Fibroblast of lung (primary cell): ENCODE data around the gene JADE2.

Source experiments
- EZH2 ChIP-seq: IDR thresholded peaks from 2 replicates; pipeline ENCODE4 v1.5.1; 2012; ENCODE audit warnings: low read length, control low read depth, mild to moderate bottlenecking; ENCODE audit errors: missing control alignments
- TF ChIP-seq, protein P1 (sequence below), 2 donors: IDR thresholded peaks in 1 of 2; conservative IDR thresholded peaks in 1 of 2; 1 replicate in 1 of 2; 2 replicates in 1 of 2; pipeline ENCODE4 v1.5.1; 2011 to 2012; ENCODE audit warnings: low read length in 2 of 2, control low read depth in 1 of 2, inconsistent platforms in 1 of 2, low read depth in 1 of 2, mild to moderate bottlenecking in 1 of 2

DNA sequence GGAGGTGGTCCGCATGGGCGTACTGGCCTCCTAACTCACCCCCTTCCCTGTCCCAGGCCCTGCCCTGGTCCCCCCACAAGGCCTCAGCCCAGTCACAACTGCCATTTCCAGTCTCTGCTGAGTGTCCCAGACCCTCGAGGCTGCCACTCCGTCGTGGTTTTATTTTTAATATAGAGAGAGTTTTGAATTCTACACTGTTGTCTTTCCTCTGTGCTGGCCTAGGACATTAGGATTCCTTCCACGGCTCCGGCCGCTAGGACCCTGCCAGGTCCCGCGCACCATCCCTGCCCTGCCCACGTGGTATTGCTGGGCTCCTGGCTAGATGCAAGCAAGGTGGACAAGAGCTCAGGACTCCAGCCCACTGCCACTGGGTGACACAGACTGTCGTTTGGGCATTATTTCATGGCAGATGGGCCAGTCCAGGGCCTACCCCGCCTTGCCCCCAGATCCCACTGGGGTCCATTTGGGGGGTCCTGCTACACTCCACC is 53.9 kb downstream of the JADE2 start:
- TF ChIP-seq, protein P1, sequence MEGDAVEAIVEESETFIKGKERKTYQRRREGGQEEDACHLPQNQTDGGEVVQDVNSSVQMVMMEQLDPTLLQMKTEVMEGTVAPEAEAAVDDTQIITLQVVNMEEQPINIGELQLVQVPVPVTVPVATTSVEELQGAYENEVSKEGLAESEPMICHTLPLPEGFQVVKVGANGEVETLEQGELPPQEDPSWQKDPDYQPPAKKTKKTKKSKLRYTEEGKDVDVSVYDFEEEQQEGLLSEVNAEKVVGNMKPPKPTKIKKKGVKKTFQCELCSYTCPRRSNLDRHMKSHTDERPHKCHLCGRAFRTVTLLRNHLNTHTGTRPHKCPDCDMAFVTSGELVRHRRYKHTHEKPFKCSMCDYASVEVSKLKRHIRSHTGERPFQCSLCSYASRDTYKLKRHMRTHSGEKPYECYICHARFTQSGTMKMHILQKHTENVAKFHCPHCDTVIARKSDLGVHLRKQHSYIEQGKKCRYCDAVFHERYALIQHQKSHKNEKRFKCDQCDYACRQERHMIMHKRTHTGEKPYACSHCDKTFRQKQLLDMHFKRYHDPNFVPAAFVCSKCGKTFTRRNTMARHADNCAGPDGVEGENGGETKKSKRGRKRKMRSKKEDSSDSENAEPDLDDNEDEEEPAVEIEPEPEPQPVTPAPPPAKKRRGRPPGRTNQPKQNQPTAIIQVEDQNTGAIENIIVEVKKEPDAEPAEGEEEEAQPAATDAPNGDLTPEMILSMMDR (conservative IDR thresholded peaks at IDR 0.05 in 1 of 2, IDR thresholded peaks at IDR 0.05 in 1 of 2; ENCODE audit: low read depth in 1 of 2, low read length in 2 of 2), result no peak
- no peak for TF ChIP-seq EZH2
